Heart left ventricle (tissue), 16 donors: ENCODE results near the gene CHST11. TPM values are rescaled to one million over a fixed set of nuclear protein-coding genes. Genes with fewer than 3 reads are reported as not detected.
A peak's percentile ranks its signal among the peaks of the same experiment; 100 is the strongest.

ENCODE experiments used
- ATAC-seq, 4 donors: fragments of 200-7000 bp; cut with Tn5 transposase; one replicate each; pipeline ENCODE4 v1.9.1; 2020 to 2022; ENCODE audit warnings: moderate library complexity in 4 of 4, mild to moderate bottlenecking in 3 of 4, moderate number of reproducible peaks in 1 of 4
- DNase-seq, 5 donors: peaks; one replicate each; pipeline ENCODE4 v3.0.0-alpha.2; 2020
- H3K27ac ChIP-seq, 12 donors: fragments of 200-600 bp; sonication (generic) in 4 of 12; one replicate each; pipeline versions ENCODE4 v1.5.0 to v1.8.0; 2016 to 2022; ENCODE audit warnings: mild to moderate bottlenecking in 2 of 12
- H3K27me3 ChIP-seq, 9 donors: fragments of 200-600 bp; sonication (generic) in 2 of 9; one replicate each; pipeline versions ENCODE4 v1.5.1 to v1.8.0; 2016 to 2022; ENCODE audit warnings: mild to moderate bottlenecking in 3 of 9
- H3K36me3 ChIP-seq, 9 donors: fragments of 200-600 bp; sonication (generic) in 2 of 9; one replicate each; pipeline versions ENCODE4 v1.5.0 to v1.8.0; 2018 to 2022; ENCODE audit warnings: mild to moderate bottlenecking in 2 of 9
- H3K4me1 ChIP-seq, 12 donors: fragments of 200-600 bp; sonication (generic) in 4 of 12; one replicate each; pipeline versions ENCODE4 v1.5.0 to v1.8.0; 2016 to 2022; ENCODE audit warnings: mild to moderate bottlenecking in 3 of 12
- H3K4me3 ChIP-seq, 12 donors: fragments of 200-600 bp; sonication (generic) in 4 of 12; one replicate each; pipeline versions ENCODE4 v1.5.0 to v1.8.0; 2017 to 2022; ENCODE audit warnings: mild to moderate bottlenecking in 9 of 12, moderate library complexity in 4 of 12
- H3K9me3 ChIP-seq, 12 donors: fragments of 200-600 bp; sonication (generic) in 4 of 12; one replicate each; pipeline versions ENCODE4 v1.5.0 to v1.8.0; 2016 to 2022; ENCODE audit warnings: mild to moderate bottlenecking in 1 of 12
- POLR2A ChIP-seq, 2 donors: fragments of 450-650 bp; IDR thresholded peaks; one replicate each; pipeline ENCODE4 v1.6.1; 2017; ENCODE audit warnings: antibody characterized with exemption in 2 of 2, mild to moderate bottlenecking in 2 of 2, moderate library complexity in 2 of 2
- WGBS, 4 donors: extraction: QIAGEN DNeasy Blood & Tissue Kit in 2 of 4; methylation state at CpG; one replicate each; pipeline versions ENCODE4 v1.1.5 to v1.1.7; 2013 to 2018; 5-methylcytosine and 5-hydroxymethylcytosine counted together
- intact Hi-C, 10 donors: fragments of 100-400 bp; cut with DNase I; formaldehyde crosslinking; loops; one replicate each; pipeline versions ENCODE4 v1.11.1 to v1.14.2; 2022
- polyA plus RNA-seq, 2 donors: library from polyadenylated mRNA; stranded (reverse); fragments of 200-250 nt; gene quantifications; one replicate each; pipeline ENCODE4 v1.2.3, GENCODE V29; 2013
- total RNA-seq, 9 donors: library from RNA; depleted of rRNA in 2 of 9; stranded (reverse); fragments of >200 nt in 2 of 9; fragmentation: NEBNext Ultra II Directional in 3 of 9; extraction: Animal tissue kit (Norgen Biotek cat#: 25700) in 3 of 9; gene quantifications; one replicate each; pipeline versions ENCODE4 v1.1.0 to v1.2.4, GENCODE V29; 2016 to 2023
- TF ChIP-seq, protein P1 (sequence below), 12 donors: fragments of 200-600 bp; sonication (generic) in 4 of 12; IDR thresholded peaks; one replicate each; pipeline versions ENCODE4 v1.5.0 to v1.8.0; 2018 to 2022; ENCODE audit warnings: antibody characterized with exemption in 12 of 12, mild to moderate bottlenecking in 5 of 12
- donor health status: ischemic (EF 13 %, LVEDD 7.1; RV severe dilation, severe dysfunction).
- donor health status: healthy with polysubstance abuse.
- donor health status: DM: no; HTN: yes; CAD: no.
- donor health status: DM: no; HTN: no; CAD: no.
- donor health status: ischemic (EF 25% LVEDD 6.9; RV normal size, moderate dysfunction).
- donor health status: ischemic (EF 25% LVEDD 5.7; RV mildly dilated, moderate dysfunction).
- donor health status: healthy.
- donor health status: DM: yes; HTN: yes; CAD: no.
- donor health status: ischemic (EF 35%, LVEDD 5.7; RV mildly dilated, moderate dysfunction).
- donor health status: nonischemic (EF 11% LVEDD 7.7; RV severe dilation, severe dysfunction).
- donor health status: DM: yes; HTN: yes; CAD: no.
- donor health status: PGD.
- donor health status: ischemic (EF 29% LVEDD 5.4; RV normal size, mild dysfunction).
- donor health status: nonischemic (EF 23%, LVEDD 6.1; RV moderate dilation, normal function).

CHST11 gene
- total and polyA plus RNA-seq, 11 donors: 1.1 to 16.9 (median 3.4) TPM

DNA sequence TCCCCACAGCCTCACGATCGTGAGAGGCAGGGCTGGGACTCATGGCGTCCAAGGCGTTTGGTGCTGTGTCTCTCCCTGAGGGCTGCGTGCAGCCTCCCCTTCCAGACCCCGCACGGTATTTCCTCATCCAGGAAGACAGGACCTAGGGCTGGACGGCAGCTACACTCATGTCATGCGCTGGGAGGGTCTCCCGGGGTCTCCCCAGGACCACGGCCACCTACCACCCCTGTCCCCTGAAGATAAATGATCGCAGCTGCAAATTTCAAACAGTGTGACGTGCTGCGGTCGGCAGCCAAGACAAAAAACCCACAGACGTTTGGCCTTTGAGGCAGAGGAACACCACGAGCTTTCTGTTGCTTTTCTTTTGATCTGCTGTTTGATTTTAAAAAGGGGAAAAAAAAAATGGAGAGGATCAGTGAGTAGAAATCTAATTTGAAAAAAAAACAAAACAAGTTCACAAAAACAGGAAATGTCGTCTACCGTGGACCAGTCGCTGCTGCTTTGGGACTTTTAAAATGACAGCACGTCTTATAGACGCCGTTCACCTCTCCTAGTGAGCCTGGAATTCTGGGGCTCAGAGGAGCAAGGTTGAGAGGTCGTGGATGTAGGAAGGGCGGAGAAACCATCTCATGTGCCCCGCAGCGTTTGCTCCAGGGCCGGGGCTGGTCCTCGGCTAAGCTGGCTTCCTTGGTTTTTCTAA is 263.7 kb downstream of the CHST11 start:
- Histone ChIP-seq H3K4me1 (peaks cover 0 to 30% (median 14%) of the 10 kb centered on the region in 12 donors), H3K27ac (peak overlapping the region in 9 of 12 donors; percentile 28 to 87 (median 49)), H3K9me3 (no peaks in the 10 kb centered on the region), H3K36me3 (no peaks in the 10 kb centered on the region), H3K4me3 (peak overlapping the region in 11 of 12 donors; percentile 10 to 60 (median 45)), H3K27me3 (no peaks in the 10 kb centered on the region)
- intact Hi-C loops: no loop called here
- TF ChIP-seq, protein P1, sequence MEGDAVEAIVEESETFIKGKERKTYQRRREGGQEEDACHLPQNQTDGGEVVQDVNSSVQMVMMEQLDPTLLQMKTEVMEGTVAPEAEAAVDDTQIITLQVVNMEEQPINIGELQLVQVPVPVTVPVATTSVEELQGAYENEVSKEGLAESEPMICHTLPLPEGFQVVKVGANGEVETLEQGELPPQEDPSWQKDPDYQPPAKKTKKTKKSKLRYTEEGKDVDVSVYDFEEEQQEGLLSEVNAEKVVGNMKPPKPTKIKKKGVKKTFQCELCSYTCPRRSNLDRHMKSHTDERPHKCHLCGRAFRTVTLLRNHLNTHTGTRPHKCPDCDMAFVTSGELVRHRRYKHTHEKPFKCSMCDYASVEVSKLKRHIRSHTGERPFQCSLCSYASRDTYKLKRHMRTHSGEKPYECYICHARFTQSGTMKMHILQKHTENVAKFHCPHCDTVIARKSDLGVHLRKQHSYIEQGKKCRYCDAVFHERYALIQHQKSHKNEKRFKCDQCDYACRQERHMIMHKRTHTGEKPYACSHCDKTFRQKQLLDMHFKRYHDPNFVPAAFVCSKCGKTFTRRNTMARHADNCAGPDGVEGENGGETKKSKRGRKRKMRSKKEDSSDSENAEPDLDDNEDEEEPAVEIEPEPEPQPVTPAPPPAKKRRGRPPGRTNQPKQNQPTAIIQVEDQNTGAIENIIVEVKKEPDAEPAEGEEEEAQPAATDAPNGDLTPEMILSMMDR (IDR thresholded peaks at IDR 0.05): no peak
- TF ChIP-seq POLR2A (IDR thresholded peaks at IDR 0.05): no peak
- DNase-seq (peak in 2 of 5 donors; percentile 23 to 31), ATAC-seq (peak in 3 of 4 donors; percentile 31 to 41 (median 35))
- 34 to 49% (median 42%) methylated on average over 29 of the region's 29 CpGs for WGBS, 4 donors

DNA sequence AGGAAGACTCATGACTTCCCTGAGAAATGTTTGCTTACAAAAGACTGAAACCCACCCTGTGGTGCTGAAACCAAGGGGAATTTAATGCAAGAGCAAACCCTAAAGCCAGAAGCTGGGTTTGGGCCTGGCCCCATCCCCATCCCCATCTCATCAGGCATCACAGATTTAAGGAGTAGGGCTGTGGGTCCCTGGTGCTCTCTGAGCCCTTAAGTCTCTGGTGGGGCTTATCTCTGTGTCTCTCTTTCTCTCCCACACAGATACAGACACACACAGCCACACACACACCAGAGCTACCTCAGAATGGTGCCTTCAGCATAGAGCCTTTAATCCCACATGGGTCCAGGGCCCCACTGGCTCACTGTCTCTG is 264.3 kb downstream of the CHST11 start:
- TF ChIP-seq POLR2A (IDR thresholded peaks at IDR 0.05): no peak
- TF ChIP-seq, protein P1 (IDR thresholded peaks at IDR 0.05): no peak
- Histone ChIP-seq H3K36me3 (no peaks in the 10 kb centered on the region), H3K4me1 (peaks cover 0 to 27% (median 9%) of the 10 kb centered on the region in 12 donors), H3K9me3 (no peaks in the 10 kb centered on the region), H3K4me3 (peak overlapping the region in 9 of 12 donors; percentile 36 to 60 (median 50)), H3K27ac (peak overlapping the region in 8 of 12 donors; percentile 30 to 87 (median 54)), H3K27me3 (no peaks in the 10 kb centered on the region)
- ATAC-seq: no peak
- intact Hi-C loops: no loop called here
- peak in 1 of 5 donors; percentile 14 for DNase-seq

DNA sequence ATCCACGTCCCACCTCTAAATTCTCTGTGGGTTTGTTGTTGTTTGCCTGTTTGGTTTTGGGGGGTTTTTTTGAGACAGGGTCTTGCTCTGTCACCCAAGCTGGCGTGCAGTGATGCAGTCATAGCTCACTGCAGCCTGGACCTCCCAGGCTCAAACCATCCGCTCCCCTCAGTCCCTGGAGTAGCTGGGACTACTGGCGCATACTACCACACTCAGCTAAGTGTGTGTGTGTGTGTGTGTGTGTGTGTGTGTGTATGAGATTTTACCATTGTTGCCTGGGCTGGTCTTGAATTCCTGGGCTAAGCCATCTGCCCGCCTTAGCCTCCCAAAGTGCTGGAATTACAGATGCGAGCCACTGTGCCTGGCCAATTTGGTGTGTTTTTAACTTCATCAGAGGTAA is 265.2 kb downstream of the CHST11 start:
- DNase-seq (peak in 1 of 5 donors; percentile 2), ATAC-seq (no peak)
- Histone ChIP-seq H3K4me3 (no peak overlapping the region), H3K9me3 (no peaks in the 10 kb centered on the region), H3K27me3 (no peaks in the 10 kb centered on the region), H3K27ac (no peak overlapping the region), H3K36me3 (no peaks in the 10 kb centered on the region), H3K4me1 (peaks cover 0 to 27% (median 9%) of the 10 kb centered on the region in 12 donors)
- intact Hi-C loops: no loop called here
- 96 to 99% (median 97%) methylated on average over 6 of the region's 6 CpGs for WGBS, 4 donors
- TF ChIP-seq POLR2A (IDR thresholded peaks at IDR 0.05): no peak
- TF ChIP-seq, protein P1 (IDR thresholded peaks at IDR 0.05): no peak

DNA sequence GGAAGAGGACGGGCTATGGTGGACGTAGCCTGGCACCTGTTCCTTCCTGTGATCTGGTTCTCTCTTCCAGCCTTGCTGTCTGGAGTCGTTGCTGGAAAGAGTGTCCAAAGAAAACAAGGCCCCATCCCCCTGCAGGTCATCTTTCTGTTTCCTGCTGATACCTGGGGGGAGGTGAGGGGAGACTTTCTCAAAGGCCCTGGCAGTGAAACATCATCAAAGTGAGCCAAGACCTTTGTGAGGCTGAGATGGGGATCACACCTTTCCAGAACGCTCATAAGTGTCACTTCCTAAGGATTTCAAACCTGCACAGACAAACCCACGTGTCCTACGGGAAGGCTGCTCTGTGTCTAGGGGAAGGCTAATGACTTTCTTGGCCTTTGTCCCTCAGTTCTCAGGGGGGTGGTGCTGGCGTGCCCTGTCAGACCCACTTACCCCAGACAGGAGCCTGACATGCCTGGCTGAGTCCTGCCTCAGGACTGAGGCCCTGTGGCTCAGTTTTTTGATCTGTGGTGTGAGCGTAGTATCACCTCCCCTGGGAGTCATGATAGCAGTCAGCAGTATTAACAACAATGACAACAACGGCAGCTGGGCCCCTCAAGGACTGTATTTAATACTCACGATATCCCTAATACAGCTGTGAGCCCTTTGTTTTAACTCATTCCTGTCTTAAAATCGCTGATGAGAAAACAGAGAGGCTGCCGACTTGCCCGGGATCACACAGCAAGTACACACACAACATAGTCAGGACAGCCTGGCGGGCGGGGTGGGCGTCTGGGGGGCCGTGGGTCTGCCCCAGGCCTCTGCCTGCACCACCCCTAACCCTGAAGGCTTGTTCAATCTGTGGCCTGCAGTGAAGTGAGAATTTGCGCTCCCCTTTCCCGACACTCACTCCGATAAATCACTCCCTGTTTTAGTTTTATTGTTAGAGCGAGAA is 266.1 kb downstream of the CHST11 start:
- Histone ChIP-seq H3K4me1 (peaks cover 0 to 36% (median 9%) of the 10 kb centered on the region in 12 donors), H3K27ac (no peak overlapping the region), H3K36me3 (no peaks in the 10 kb centered on the region), H3K9me3 (no peaks in the 10 kb centered on the region), H3K4me3 (no peak overlapping the region), H3K27me3 (no peaks in the 10 kb centered on the region)
- DNase-seq: peak in 1 of 5 donors; percentile 15
- WGBS, 4 donors: 77 to 84% (median 79%) methylated on average over 21 of the region's 21 CpGs
- intact Hi-C loops: no loop called here
- TF ChIP-seq, protein P1 (IDR thresholded peaks at IDR 0.05): no peak
- TF ChIP-seq POLR2A (IDR thresholded peaks at IDR 0.05): no peak
- no peak for ATAC-seq
